Progenitor cell of endocrine pancreas (in vitro differentiated cells): Measurements from ENCODE around the gene RASA3. TPM values are rescaled to one million over a fixed set of nuclear protein-coding genes. Genes with fewer than 3 reads are reported as not detected.
A peak's percentile ranks its signal among the peaks of the same experiment; 100 is the strongest.

ENCODE experiments used
- DNase-seq: peaks from one replicate; pipeline ENCODE4 v3.0.0; 2021; ENCODE audit warnings: low spot score; ENCODE audit not compliant: unreplicated experiment
- H3K27ac Mint-ChIP-seq: 2 replicates; pipeline ENCODE4 v1.8.0; 2021; ENCODE audit warnings: mild to moderate bottlenecking, moderate library complexity, mixed read lengths
- H3K27me3 Mint-ChIP-seq: 2 replicates; pipeline ENCODE4 v1.8.0; 2021; ENCODE audit warnings: mixed read lengths
- H3K36me3 Mint-ChIP-seq: 2 replicates; pipeline ENCODE4 v1.8.0; 2022; ENCODE audit warnings: mixed read lengths; ENCODE audit not compliant: insufficient read depth
- H3K4me1 Mint-ChIP-seq: 2 replicates; pipeline ENCODE4 v1.8.0; 2021; ENCODE audit warnings: low read depth, mixed read lengths
- H3K4me3 Mint-ChIP-seq: 2 replicates; pipeline ENCODE4 v1.8.0; 2021; ENCODE audit warnings: low read depth, mild to moderate bottlenecking, moderate library complexity, mixed read lengths
- H3K9me3 Mint-ChIP-seq: 2 replicates; pipeline ENCODE4 v1.8.0; 2021; ENCODE audit warnings: low read depth, mixed read lengths
- total RNA-seq: library from RNA; stranded (reverse); gene quantifications from 2 replicates; pipeline ENCODE4 v1.2.1, GENCODE V29; 2021
- TF ChIP-seq, protein P1 (sequence below): fragments of 200-600 bp; sonication (generic); IDR thresholded peaks from one replicate; pipeline ENCODE4 v1.5.0; 2021; ENCODE audit warnings: antibody characterized with exemption, mild to moderate bottlenecking; ENCODE audit not compliant: unreplicated experiment

Gene RASA3
- total RNA-seq, 1 donor from 2014 or later, result 6.3 TPM

DNA sequence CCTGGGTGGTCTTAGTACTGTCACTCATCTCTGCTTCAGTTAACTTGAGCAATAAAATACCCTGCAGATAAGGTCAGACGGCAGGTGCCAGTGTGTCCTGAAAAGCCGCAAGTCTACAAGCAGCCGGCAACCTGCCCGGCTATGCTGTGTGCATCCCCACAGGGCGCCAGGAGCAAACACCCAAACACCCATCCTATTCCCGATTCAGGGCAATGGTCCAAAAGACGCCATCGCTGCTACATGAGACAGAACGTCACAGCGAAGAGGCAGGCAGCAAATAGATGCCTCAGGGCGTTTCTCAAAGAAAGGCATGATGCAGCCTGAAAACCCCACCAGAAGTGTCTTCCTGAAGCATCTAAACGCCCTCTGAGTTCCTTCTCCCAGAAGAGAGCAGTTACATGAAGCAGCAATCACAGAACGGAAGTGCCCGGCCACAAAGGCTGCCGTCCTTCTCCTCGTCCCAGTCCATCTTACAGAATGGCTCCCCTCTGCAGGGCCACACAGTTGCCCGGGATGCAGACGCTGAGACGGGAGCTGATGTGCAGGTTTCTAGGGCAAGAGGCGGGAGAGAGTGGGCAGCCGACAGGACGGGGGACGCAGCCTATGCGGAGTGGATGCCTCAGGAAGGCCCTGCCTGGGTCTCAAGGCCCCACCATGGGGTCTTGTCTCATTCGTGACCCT lies 35.1 kb downstream of the RASA3 start:
- Mint-ChIP-seq H3K4me1 (peaks cover 2% of the 10 kb centered on the region), H3K36me3 (peaks cover under 1% of the 10 kb centered on the region), H3K9me3 (peaks cover 12% of the 10 kb centered on the region), H3K27ac (peak overlapping the region; percentile 77), H3K4me3 (no peak overlapping the region), H3K27me3 (no peaks in the 10 kb centered on the region)
- DNase-seq, result no peak
- TF ChIP-seq, protein P1, sequence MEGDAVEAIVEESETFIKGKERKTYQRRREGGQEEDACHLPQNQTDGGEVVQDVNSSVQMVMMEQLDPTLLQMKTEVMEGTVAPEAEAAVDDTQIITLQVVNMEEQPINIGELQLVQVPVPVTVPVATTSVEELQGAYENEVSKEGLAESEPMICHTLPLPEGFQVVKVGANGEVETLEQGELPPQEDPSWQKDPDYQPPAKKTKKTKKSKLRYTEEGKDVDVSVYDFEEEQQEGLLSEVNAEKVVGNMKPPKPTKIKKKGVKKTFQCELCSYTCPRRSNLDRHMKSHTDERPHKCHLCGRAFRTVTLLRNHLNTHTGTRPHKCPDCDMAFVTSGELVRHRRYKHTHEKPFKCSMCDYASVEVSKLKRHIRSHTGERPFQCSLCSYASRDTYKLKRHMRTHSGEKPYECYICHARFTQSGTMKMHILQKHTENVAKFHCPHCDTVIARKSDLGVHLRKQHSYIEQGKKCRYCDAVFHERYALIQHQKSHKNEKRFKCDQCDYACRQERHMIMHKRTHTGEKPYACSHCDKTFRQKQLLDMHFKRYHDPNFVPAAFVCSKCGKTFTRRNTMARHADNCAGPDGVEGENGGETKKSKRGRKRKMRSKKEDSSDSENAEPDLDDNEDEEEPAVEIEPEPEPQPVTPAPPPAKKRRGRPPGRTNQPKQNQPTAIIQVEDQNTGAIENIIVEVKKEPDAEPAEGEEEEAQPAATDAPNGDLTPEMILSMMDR, result no peak

DNA sequence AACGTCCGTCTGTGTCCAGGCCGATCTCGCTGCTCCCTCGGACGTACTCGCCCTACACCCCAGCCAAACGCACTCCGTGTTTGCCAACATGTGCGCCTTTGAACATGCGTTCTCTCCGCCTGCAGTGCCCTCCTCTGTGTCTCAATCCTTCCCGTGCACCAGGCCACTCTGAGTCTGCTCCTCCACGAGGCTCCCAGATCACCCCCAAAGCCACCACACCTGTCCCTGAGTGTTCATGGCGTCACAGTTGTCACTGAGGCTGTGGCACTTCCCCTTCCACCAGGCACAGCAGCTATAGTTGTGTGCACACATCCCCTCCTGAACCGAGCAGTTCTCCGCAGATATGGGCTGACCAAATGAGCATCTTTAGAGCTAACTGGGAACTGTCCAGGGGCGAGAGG lies 35.6 kb downstream of the RASA3 start:
- Mint-ChIP-seq H3K27ac (no peak overlapping the region), H3K9me3 (peaks cover 17% of the 10 kb centered on the region), H3K4me3 (no peak overlapping the region), H3K36me3 (peaks cover 1% of the 10 kb centered on the region), H3K27me3 (no peaks in the 10 kb centered on the region), H3K4me1 (peaks cover 2% of the 10 kb centered on the region)
- no peak for DNase-seq
- TF ChIP-seq, protein P1, result no peak

DNA sequence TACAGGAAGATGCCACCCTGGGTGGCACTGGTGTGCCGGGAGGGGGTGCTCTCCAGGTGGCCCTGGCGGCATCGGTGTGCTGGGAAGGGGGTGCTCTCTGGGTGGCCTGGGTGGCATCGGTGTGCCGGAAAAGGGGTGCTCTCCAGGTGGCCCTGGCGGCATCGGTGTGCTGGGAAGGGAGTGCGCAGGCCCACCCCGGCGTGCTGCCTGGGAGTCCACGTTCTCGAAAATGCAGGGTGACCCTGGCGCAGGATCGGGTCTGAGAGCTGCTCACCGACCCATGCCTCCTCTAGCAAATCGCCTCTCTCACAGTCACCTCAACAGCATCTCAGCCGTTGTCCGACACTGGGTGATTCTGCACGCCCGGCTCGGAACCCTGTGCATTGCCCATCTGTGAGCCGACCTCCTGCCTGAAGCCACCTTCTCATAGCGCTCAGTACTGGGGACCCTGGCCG lies 36.4 kb downstream of the RASA3 start:
- H3K4me3 Mint-ChIP-seq, result no peak overlapping the region
- DNase-seq, result no peak
- no peaks in the 10 kb centered on the region for H3K27me3 Mint-ChIP-seq
- no peak overlapping the region for H3K27ac Mint-ChIP-seq
- TF ChIP-seq, protein P1, result no peak
- H3K9me3 Mint-ChIP-seq, result peaks cover 22% of the 10 kb centered on the region
- H3K4me1 Mint-ChIP-seq, result peaks cover 2% of the 10 kb centered on the region
- H3K36me3 Mint-ChIP-seq, result peaks cover 1% of the 10 kb centered on the region

DNA sequence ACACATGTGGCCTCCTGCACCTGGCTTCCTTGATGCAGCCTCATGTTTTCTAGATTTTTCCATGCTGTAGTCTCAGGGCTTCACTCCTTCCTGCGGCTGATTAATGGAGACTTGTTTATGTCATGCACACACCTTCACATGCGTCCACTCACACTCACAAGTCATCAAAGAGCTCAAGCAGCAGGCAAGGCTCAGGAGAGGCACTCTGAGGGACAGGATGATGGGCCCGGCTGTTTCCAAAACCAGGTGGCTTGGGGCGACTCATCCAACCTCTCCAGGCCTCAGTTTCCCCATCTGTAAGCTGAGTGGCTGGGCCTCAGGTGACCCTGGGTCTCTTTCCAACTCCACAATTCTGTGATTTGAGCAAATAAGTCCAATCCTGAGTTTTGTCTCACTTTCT lies 36.9 kb downstream of the RASA3 start:
- Mint-ChIP-seq H3K4me3 (no peak overlapping the region), H3K4me1 (peaks cover 2% of the 10 kb centered on the region), H3K9me3 (peaks cover 24% of the 10 kb centered on the region), H3K27ac (no peak overlapping the region), H3K27me3 (no peaks in the 10 kb centered on the region), H3K36me3 (peaks cover 1% of the 10 kb centered on the region)
- TF ChIP-seq, protein P1, result no peak
- DNase-seq, result no peak

DNA sequence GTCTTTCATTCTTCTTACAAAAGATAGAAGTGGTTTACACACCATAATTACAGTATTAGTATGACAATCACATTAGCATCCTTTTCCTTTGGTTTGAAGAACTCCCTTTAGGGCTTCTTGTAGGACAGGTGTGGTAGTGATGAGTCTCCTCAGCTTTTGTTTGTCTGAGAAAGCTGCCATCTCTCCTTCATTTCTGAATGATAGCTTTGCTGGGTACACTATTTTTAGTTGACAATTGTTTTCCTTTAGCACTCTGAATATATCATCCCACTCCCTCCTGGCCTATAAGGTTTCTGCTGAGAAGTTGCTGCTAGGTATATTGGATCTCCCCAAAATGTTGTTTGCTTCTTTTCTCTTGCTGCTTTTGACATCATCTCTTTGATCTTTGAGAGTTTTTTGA lies 39.3 kb downstream of the RASA3 start:
- no peak overlapping the region for H3K4me3 Mint-ChIP-seq
- H3K9me3 Mint-ChIP-seq, result peaks cover 26% of the 10 kb centered on the region
- H3K36me3 Mint-ChIP-seq, result peaks cover 1% of the 10 kb centered on the region
- no peaks in the 10 kb centered on the region for H3K4me1 Mint-ChIP-seq
- no peak for DNase-seq
- TF ChIP-seq, protein P1, result no peak
- H3K27me3 Mint-ChIP-seq, result no peaks in the 10 kb centered on the region
- no peak overlapping the region for H3K27ac Mint-ChIP-seq
